Heart left ventricle (tissue), 16 donors: ENCODE data around the gene CYP26A1. TPM values are rescaled to one million over a fixed set of nuclear protein-coding genes. Genes with fewer than 3 reads are reported as not detected.
A peak's percentile ranks its signal among the peaks of the same experiment; 100 is the strongest.

Source experiments
- ATAC-seq, 4 donors: fragments of 200-7000 bp; cut with Tn5 transposase; one replicate each; pipeline ENCODE4 v1.9.1; 2020 to 2022; ENCODE audit warnings: moderate library complexity in 4 of 4, mild to moderate bottlenecking in 3 of 4, moderate number of reproducible peaks in 1 of 4
- DNase-seq, 5 donors: peaks; one replicate each; pipeline ENCODE4 v3.0.0-alpha.2; 2020
- H3K27ac ChIP-seq, 12 donors: fragments of 200-600 bp; sonication (generic) in 4 of 12; one replicate each; pipeline versions ENCODE4 v1.5.0 to v1.8.0; 2016 to 2022; ENCODE audit warnings: mild to moderate bottlenecking in 2 of 12
- H3K27me3 ChIP-seq, 9 donors: fragments of 200-600 bp; sonication (generic) in 2 of 9; one replicate each; pipeline versions ENCODE4 v1.5.1 to v1.8.0; 2016 to 2022; ENCODE audit warnings: mild to moderate bottlenecking in 3 of 9
- H3K36me3 ChIP-seq, 9 donors: fragments of 200-600 bp; sonication (generic) in 2 of 9; one replicate each; pipeline versions ENCODE4 v1.5.0 to v1.8.0; 2018 to 2022; ENCODE audit warnings: mild to moderate bottlenecking in 2 of 9
- H3K4me1 ChIP-seq, 12 donors: fragments of 200-600 bp; sonication (generic) in 4 of 12; one replicate each; pipeline versions ENCODE4 v1.5.0 to v1.8.0; 2016 to 2022; ENCODE audit warnings: mild to moderate bottlenecking in 3 of 12
- H3K4me3 ChIP-seq, 12 donors: fragments of 200-600 bp; sonication (generic) in 4 of 12; one replicate each; pipeline versions ENCODE4 v1.5.0 to v1.8.0; 2017 to 2022; ENCODE audit warnings: mild to moderate bottlenecking in 9 of 12, moderate library complexity in 4 of 12
- H3K9me3 ChIP-seq, 12 donors: fragments of 200-600 bp; sonication (generic) in 4 of 12; one replicate each; pipeline versions ENCODE4 v1.5.0 to v1.8.0; 2016 to 2022; ENCODE audit warnings: mild to moderate bottlenecking in 1 of 12
- POLR2A ChIP-seq, 2 donors: fragments of 450-650 bp; IDR thresholded peaks; one replicate each; pipeline ENCODE4 v1.6.1; 2017; ENCODE audit warnings: antibody characterized with exemption in 2 of 2, mild to moderate bottlenecking in 2 of 2, moderate library complexity in 2 of 2
- WGBS, 4 donors: extraction: QIAGEN DNeasy Blood & Tissue Kit in 2 of 4; methylation state at CpG; one replicate each; pipeline versions ENCODE4 v1.1.5 to v1.1.7; 2013 to 2018; 5-methylcytosine and 5-hydroxymethylcytosine counted together
- intact Hi-C, 10 donors: fragments of 100-400 bp; cut with DNase I; formaldehyde crosslinking; loops; one replicate each; pipeline versions ENCODE4 v1.11.1 to v1.14.2; 2022
- polyA plus RNA-seq, 2 donors: library from polyadenylated mRNA; stranded (reverse); fragments of 200-250 nt; gene quantifications; one replicate each; pipeline ENCODE4 v1.2.3, GENCODE V29; 2013
- total RNA-seq, 9 donors: library from RNA; depleted of rRNA in 2 of 9; stranded (reverse); fragments of >200 nt in 2 of 9; fragmentation: NEBNext Ultra II Directional in 3 of 9; extraction: Animal tissue kit (Norgen Biotek cat#: 25700) in 3 of 9; gene quantifications; one replicate each; pipeline versions ENCODE4 v1.1.0 to v1.2.4, GENCODE V29; 2016 to 2023
- TF ChIP-seq, protein P1 (sequence below), 12 donors: fragments of 200-600 bp; sonication (generic) in 4 of 12; IDR thresholded peaks; one replicate each; pipeline versions ENCODE4 v1.5.0 to v1.8.0; 2018 to 2022; ENCODE audit warnings: antibody characterized with exemption in 12 of 12, mild to moderate bottlenecking in 5 of 12
- donor health status: ischemic (EF 13 %, LVEDD 7.1; RV severe dilation, severe dysfunction).
- donor health status: healthy with polysubstance abuse.
- donor health status: DM: no; HTN: yes; CAD: no.
- donor health status: DM: no; HTN: no; CAD: no.
- donor health status: ischemic (EF 25% LVEDD 6.9; RV normal size, moderate dysfunction).
- donor health status: ischemic (EF 25% LVEDD 5.7; RV mildly dilated, moderate dysfunction).
- donor health status: healthy.
- donor health status: DM: yes; HTN: yes; CAD: no.
- donor health status: ischemic (EF 35%, LVEDD 5.7; RV mildly dilated, moderate dysfunction).
- donor health status: nonischemic (EF 11% LVEDD 7.7; RV severe dilation, severe dysfunction).
- donor health status: DM: yes; HTN: yes; CAD: no.
- donor health status: PGD.
- donor health status: ischemic (EF 29% LVEDD 5.4; RV normal size, mild dysfunction).
- donor health status: nonischemic (EF 23%, LVEDD 6.1; RV moderate dilation, normal function).

Gene CYP26A1
- total and polyA plus RNA-seq, 11 donors, result not detected

DNA sequence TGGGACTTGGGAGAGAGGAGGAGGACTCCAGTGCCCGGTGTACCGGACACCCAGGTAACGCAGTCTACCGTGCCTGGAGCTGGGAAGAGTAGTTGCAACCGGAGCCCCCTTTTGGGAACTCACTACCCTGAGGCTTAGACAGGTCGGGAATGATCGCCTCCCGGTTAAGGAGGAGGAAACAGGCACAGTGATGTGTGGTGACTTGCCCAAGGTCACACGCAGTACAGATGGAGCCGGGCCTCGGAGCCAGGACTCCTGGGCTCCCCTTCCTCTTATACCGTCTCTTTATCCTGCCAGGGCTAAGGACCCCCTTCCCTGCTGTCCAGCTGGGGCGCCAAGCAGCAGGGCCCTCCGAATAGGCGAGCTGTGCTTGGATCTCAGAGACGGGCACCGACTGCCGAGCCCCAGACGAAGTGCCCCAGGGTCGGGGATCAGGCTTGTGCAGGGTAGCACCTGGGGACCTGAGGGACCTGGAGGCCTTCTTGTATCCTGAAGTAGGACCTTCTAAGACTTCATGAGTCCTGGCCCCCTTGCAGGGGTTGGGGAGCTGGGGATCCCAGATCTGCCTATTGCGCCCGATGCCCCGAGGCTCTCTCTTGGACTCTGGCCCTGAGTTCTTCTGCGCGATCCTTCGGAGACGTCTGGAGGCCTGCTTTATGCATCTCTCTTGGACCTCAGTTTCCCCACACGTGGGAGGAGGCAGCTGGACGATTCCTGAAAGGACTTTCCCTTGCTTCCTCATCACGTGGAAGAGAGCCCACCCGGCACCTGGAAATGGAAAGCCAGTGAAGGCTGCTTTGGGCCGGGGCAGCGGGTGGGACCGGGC, 767 bp upstream of the CYP26A1 start:
- DNase-seq, result no peak
- ATAC-seq, result no peak
- Histone ChIP-seq H3K4me3 (peak overlapping the region; percentile 23 to 56 (median 43)), H3K4me1 (peaks cover 5 to 48% (median 29%) of the 10 kb centered on the region in 12 donors), H3K27me3 (peaks cover 29 to 96% (median 78%) of the 10 kb centered on the region in 9 donors), H3K36me3 (no peaks in the 10 kb centered on the region), H3K9me3 (no peaks in the 10 kb centered on the region), H3K27ac (no peak overlapping the region)
- TF ChIP-seq, protein P1, sequence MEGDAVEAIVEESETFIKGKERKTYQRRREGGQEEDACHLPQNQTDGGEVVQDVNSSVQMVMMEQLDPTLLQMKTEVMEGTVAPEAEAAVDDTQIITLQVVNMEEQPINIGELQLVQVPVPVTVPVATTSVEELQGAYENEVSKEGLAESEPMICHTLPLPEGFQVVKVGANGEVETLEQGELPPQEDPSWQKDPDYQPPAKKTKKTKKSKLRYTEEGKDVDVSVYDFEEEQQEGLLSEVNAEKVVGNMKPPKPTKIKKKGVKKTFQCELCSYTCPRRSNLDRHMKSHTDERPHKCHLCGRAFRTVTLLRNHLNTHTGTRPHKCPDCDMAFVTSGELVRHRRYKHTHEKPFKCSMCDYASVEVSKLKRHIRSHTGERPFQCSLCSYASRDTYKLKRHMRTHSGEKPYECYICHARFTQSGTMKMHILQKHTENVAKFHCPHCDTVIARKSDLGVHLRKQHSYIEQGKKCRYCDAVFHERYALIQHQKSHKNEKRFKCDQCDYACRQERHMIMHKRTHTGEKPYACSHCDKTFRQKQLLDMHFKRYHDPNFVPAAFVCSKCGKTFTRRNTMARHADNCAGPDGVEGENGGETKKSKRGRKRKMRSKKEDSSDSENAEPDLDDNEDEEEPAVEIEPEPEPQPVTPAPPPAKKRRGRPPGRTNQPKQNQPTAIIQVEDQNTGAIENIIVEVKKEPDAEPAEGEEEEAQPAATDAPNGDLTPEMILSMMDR (IDR thresholded peaks at IDR 0.05), result no peak
- no peak for TF ChIP-seq POLR2A (IDR thresholded peaks at IDR 0.05)
- intact Hi-C loops, result loop anchor here in 1 of 10 donors (10.0 kb wide), 1 partner anchor 282 kb away; no protein-coding TSS in a partner anchor
- WGBS, 4 donors, result 3 to 4% (median 4%) methylated on average over 16 to 34 of the region's 34 CpGs

GRCh38 chr10:93074147-93074596, 479 bp downstream of the CYP26A1 start:
- no peaks in the 10 kb centered on the region for H3K9me3 ChIP-seq
- no peak overlapping the region for H3K27ac ChIP-seq
- H3K36me3 ChIP-seq, result no peaks in the 10 kb centered on the region
- peaks cover 5 to 38% (median 25%) of the 10 kb centered on the region in 12 donors for H3K4me1 ChIP-seq
- H3K27me3 ChIP-seq, result peaks cover 23 to 94% (median 65%) of the 10 kb centered on the region in 9 donors
- ATAC-seq (peak in 1 of 4 donors; percentile 7), DNase-seq (no peak)
- peak overlapping the region; percentile 23 to 49 (median 39) for H3K4me3 ChIP-seq
- WGBS, 4 donors, result 0 to 1% (median 1%) methylated on average over 14 to 40 of the region's 40 CpGs
- no peak for TF ChIP-seq POLR2A (IDR thresholded peaks at IDR 0.05)
- TF ChIP-seq, protein P1 (IDR thresholded peaks at IDR 0.05), result peak in 1 of 12 donors; percentile 15
- intact Hi-C loops, result loop anchor here in 1 of 10 donors (10.0 kb wide), 1 partner anchor 281 kb away; no protein-coding TSS in a partner anchor

- no peak for TF ChIP-seq POLR2A (IDR thresholded peaks at IDR 0.05)
- TF ChIP-seq, protein P1 (IDR thresholded peaks at IDR 0.05), result no peak
- ATAC-seq (no peak), DNase-seq (no peak)
- Histone ChIP-seq H3K27ac (no peak overlapping the region), H3K27me3 (peaks cover 23 to 94% (median 65%) of the 10 kb centered on the region in 9 donors), H3K4me1 (peaks cover 5 to 38% (median 25%) of the 10 kb centered on the region in 12 donors), H3K9me3 (no peaks in the 10 kb centered on the region), H3K4me3 (peak overlapping the region in 9 of 12 donors; percentile 23 to 49 (median 40)), H3K36me3 (no peaks in the 10 kb centered on the region)
- 1 to 4% (median 2%) methylated on average over 24 to 67 of the region's 67 CpGs for WGBS, 4 donors
- intact Hi-C loops, result loop anchor here in 1 of 10 donors (10.0 kb wide), 1 partner anchor 280 kb away; no protein-coding TSS in a partner anchor
Measured at GRCh38 chr10:93074597-93075368, 1.1 kb downstream of the CYP26A1 start.
